Amniotic epithelial cell (primary cell): Measurements from ENCODE around the gene TTLL10.

Experiments
- DNase-seq: peaks from one replicate; pipeline ENCODE4 v3.0.0-alpha.2; 2010; ENCODE audit warnings: low read depth

Gene TTLL10

GRCh38 chr1:1173793-1174415 lies at the start of gene TTLL10:
Gene TTLL10 (plus strand): TSS chr1:1173880. CDS start chr1:1179216, 5,336 bp downstream.
- no peak for DNase-seq

- no peak for DNase-seq
These were observed 49.2 kb upstream of the TTLL10 start for GRCh38 chr1:1124508-1124785.

GRCh38 chr1:1124786-1125642 lies 48.7 kb upstream of the TTLL10 start:
- no peak for DNase-seq

GRCh38 chr1:1125945-1126344 lies 47.7 kb upstream of the TTLL10 start:
- no peak for DNase-seq

GRCh38 chr1:1127551-1128451 lies 45.9 kb upstream of the TTLL10 start:
- DNase-seq: no peak

- DNase-seq: peak; percentile 79
These were observed 45.1 kb upstream of the TTLL10 start for GRCh38 chr1:1128454-1129139.

- DNase-seq: no peak
These were observed 44.3 kb upstream of the TTLL10 start for GRCh38 chr1:1129381-1129821.

GRCh38 chr1:1130206-1131120 lies 43.2 kb upstream of the TTLL10 start:
- DNase-seq: no peak

- no peak for DNase-seq
These were observed 41.4 kb upstream of the TTLL10 start for GRCh38 chr1:1132042-1132950.

GRCh38 chr1:1132956-1133750 lies 40.5 kb upstream of the TTLL10 start:
- peak; percentile 48 for DNase-seq

- no peak for DNase-seq
These were observed 39.2 kb upstream of the TTLL10 start for GRCh38 chr1:1134300-1134970.

- DNase-seq: no peak
These were observed 38.1 kb upstream of the TTLL10 start for GRCh38 chr1:1135339-1136136.

- no peak for DNase-seq
These were observed 37.0 kb upstream of the TTLL10 start for GRCh38 chr1:1136547-1137230.

- no peak for DNase-seq
These were observed 36.2 kb upstream of the TTLL10 start for GRCh38 chr1:1137256-1138045.

- DNase-seq: no peak
These were observed 33.0 kb upstream of the TTLL10 start for GRCh38 chr1:1140673-1141072.

- no peak for DNase-seq
These were observed 32.3 kb upstream of the TTLL10 start for GRCh38 chr1:1141244-1141910.
